SK-N-SH treated with all-trans-retinoic acid at 6 μM for 48 hours (cell line): ENCODE measurements around the gene PLCD4.

Source experiments
- ATAC-seq: fragments of 200-7000 bp; cut with Tn5 transposase; 3 replicates; pipeline ENCODE4 v1.9.1; 2020; ENCODE audit warnings: mild to moderate bottlenecking, moderate library complexity
- ARNTL ChIP-seq: fragments of 450-650 bp; formaldehyde crosslinking; IDR thresholded peaks from 2 replicates; pipeline ENCODE4 v1.5.0; 2020; ENCODE audit warnings: low read depth, mild to moderate bottlenecking, moderate library complexity, borderline replicate concordance
- BACH2 ChIP-seq: fragments of 250-450 bp; sonication (Bioruptor Pico); IDR thresholded peaks from 2 replicates; pipeline ENCODE4 v1.9.0; 2021; ENCODE audit warnings: mild to moderate bottlenecking, borderline replicate concordance
- CSDC2 ChIP-seq: fragments of 250-450 bp; sonication (Bioruptor Pico); IDR thresholded peaks from 2 replicates; pipeline ENCODE4 v1.5.0; 2020; ENCODE audit warnings: mild to moderate bottlenecking, moderate library complexity
- ESRRG ChIP-seq: fragments of 250-450 bp; sonication (Bioruptor Pico); IDR thresholded peaks from 2 replicates; pipeline ENCODE4 v1.6.1; 2021; ENCODE audit warnings: mild to moderate bottlenecking
- GLIS3 ChIP-seq: fragments of 250-450 bp; sonication (Bioruptor Pico); IDR thresholded peaks from 2 replicates; pipeline ENCODE4 v1.5.0; 2020; ENCODE audit warnings: mild to moderate bottlenecking, moderate library complexity
- ISL1 ChIP-seq: fragments of 250-450 bp; sonication (Bioruptor Pico); IDR thresholded peaks from 2 replicates; pipeline ENCODE4 v2.1.2; 2022; ENCODE audit warnings: mild to moderate bottlenecking, moderate library complexity
- OSR1 ChIP-seq: fragments of 250-450 bp; sonication (Bioruptor Pico); IDR thresholded peaks from 2 replicates; pipeline ENCODE4 v1.8.0; 2022; ENCODE audit warnings: moderate library complexity, mild to moderate bottlenecking, inconsistent platforms
- PPARA ChIP-seq: fragments of 250-450 bp; sonication (Bioruptor Pico); IDR thresholded peaks from 2 replicates; pipeline ENCODE4 v1.5.0; 2020; ENCODE audit warnings: mild to moderate bottlenecking, borderline replicate concordance
- RARB ChIP-seq: fragments of 250-450 bp; sonication (Bioruptor Pico); IDR thresholded peaks from 2 replicates; pipeline ENCODE4 v1.8.0; 2021; ENCODE audit warnings: mild to moderate bottlenecking, moderate library complexity
- SNAI2 ChIP-seq: fragments of 250-450 bp; sonication (Bioruptor Pico); IDR thresholded peaks from 2 replicates; pipeline ENCODE4 v1.5.0; 2020; ENCODE audit warnings: mild to moderate bottlenecking, moderate library complexity
- TCF4 ChIP-seq: fragments of 250-450 bp; sonication (Bioruptor Pico); IDR thresholded peaks from 2 replicates; pipeline ENCODE4 v1.8.0; 2021; ENCODE audit warnings: mild to moderate bottlenecking, moderate library complexity, borderline replicate concordance
- TOX ChIP-seq: fragments of 250-450 bp; sonication (Bioruptor Pico); IDR thresholded peaks from 2 replicates; pipeline ENCODE4 v1.8.0; 2021; ENCODE audit warnings: mild to moderate bottlenecking, moderate library complexity, borderline replicate concordance
- ZC3H10 ChIP-seq: fragments of 250-450 bp; sonication (Bioruptor Pico); IDR thresholded peaks from 2 replicates; pipeline ENCODE4 v1.5.1; 2021; ENCODE audit warnings: mild to moderate bottlenecking, moderate library complexity
- ZFP30 ChIP-seq: fragments of 450-650 bp; formaldehyde crosslinking; IDR thresholded peaks from 2 replicates; pipeline ENCODE4 v1.5.0; 2022; ENCODE audit warnings: mild to moderate bottlenecking, moderate library complexity
- ZNF565 ChIP-seq: fragments of 450-650 bp; formaldehyde crosslinking; conservative IDR thresholded peaks from 2 replicates; pipeline ENCODE4 v1.5.0; 2020; ENCODE audit warnings: low read depth, mild to moderate bottlenecking, moderate library complexity
- ZNF70 ChIP-seq: fragments of 450-650 bp; formaldehyde crosslinking; IDR thresholded peaks from 2 replicates; pipeline ENCODE4 v1.5.0; 2020; ENCODE audit warnings: mild to moderate bottlenecking, moderate library complexity
- TF ChIP-seq, protein P1 (sequence below): fragments of 250-450 bp; sonication (Bioruptor Pico); IDR thresholded peaks from 2 replicates; pipeline ENCODE4 v1.8.0; 2020; ENCODE audit warnings: mild to moderate bottlenecking, moderate library complexity, borderline replicate concordance
- TF ChIP-seq, protein P2 (sequence below): fragments of 250-450 bp; sonication (Bioruptor Pico); IDR thresholded peaks from 2 replicates; pipeline ENCODE4 v1.8.0; 2021; ENCODE audit warnings: low read depth, mild to moderate bottlenecking, moderate library complexity, borderline replicate concordance
- TF ChIP-seq, protein P3 (sequence below): fragments of 250-450 bp; sonication (Bioruptor Pico); IDR thresholded peaks from 2 replicates; pipeline ENCODE4 v1.5.1; 2020; ENCODE audit warnings: low read depth, mild to moderate bottlenecking, moderate library complexity
- TF ChIP-seq, protein P4 (sequence below): fragments of 250-450 bp; sonication (Bioruptor Pico); IDR thresholded peaks from 2 replicates; pipeline ENCODE4 v1.5.0; 2020; ENCODE audit warnings: mild to moderate bottlenecking, moderate library complexity

PLCD4 gene

DNA sequence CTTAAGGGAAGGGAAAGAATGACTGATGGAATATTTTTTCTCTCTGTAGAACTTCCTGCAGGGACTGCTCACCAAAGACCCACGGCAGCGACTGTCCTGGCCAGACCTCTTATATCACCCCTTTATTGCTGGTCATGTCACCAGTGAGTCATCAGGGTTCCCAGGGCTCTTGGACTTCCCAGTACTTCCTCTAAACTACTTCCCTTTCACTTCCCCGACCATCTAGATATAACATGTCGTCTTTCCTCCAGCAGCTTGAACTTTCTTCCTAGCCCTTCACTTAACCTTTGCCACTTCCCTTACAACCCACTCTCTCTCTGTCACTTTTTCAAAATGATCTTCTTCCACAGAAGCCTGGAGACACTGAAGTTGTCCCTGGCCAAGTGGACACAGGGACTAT lies 71.4 kb downstream of the PLCD4 start:
- TF ChIP-seq TOX (no peak), ZFP30 (no peak), PPARA (CRISPR knock-in tag) (no peak), ZC3H10 (CRISPR knock-in tag) (no peak), ISL1 (CRISPR knock-in tag) (no peak), TCF4 (CRISPR knock-in tag) (no peak)
- TF ChIP-seq, protein P1, sequence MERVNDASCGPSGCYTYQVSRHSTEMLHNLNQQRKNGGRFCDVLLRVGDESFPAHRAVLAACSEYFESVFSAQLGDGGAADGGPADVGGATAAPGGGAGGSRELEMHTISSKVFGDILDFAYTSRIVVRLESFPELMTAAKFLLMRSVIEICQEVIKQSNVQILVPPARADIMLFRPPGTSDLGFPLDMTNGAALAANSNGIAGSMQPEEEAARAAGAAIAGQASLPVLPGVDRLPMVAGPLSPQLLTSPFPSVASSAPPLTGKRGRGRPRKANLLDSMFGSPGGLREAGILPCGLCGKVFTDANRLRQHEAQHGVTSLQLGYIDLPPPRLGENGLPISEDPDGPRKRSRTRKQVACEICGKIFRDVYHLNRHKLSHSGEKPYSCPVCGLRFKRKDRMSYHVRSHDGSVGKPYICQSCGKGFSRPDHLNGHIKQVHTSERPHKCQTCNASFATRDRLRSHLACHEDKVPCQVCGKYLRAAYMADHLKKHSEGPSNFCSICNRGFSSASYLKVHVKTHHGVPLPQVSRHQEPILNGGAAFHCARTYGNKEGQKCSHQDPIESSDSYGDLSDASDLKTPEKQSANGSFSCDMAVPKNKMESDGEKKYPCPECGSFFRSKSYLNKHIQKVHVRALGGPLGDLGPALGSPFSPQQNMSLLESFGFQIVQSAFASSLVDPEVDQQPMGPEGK (CRISPR knock-in tag) = no peak
- TF ChIP-seq, protein P2, sequence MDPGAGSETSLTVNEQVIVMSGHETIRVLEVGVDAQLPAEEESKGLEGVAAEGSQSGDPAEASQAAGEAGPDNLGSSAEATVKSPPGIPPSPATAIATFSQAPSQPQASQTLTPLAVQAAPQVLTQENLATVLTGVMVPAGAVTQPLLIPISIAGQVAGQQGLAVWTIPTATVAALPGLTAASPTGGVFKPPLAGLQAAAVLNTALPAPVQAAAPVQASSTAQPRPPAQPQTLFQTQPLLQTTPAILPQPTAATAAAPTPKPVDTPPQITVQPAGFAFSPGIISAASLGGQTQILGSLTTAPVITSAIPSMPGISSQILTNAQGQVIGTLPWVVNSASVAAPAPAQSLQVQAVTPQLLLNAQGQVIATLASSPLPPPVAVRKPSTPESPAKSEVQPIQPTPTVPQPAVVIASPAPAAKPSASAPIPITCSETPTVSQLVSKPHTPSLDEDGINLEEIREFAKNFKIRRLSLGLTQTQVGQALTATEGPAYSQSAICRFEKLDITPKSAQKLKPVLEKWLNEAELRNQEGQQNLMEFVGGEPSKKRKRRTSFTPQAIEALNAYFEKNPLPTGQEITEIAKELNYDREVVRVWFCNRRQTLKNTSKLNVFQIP (CRISPR knock-in tag) = no peak
- TF ChIP-seq, protein P3, sequence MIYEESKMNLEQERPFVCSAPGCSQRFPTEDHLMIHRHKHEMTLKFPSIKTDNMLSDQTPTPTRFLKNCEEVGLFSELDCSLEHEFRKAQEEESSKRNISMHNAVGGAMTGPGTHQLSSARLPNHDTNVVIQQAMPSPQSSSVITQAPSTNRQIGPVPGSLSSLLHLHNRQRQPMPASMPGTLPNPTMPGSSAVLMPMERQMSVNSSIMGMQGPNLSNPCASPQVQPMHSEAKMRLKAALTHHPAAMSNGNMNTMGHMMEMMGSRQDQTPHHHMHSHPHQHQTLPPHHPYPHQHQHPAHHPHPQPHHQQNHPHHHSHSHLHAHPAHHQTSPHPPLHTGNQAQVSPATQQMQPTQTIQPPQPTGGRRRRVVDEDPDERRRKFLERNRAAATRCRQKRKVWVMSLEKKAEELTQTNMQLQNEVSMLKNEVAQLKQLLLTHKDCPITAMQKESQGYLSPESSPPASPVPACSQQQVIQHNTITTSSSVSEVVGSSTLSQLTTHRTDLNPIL (CRISPR knock-in tag) = no peak
- TF ChIP-seq, protein P4, sequence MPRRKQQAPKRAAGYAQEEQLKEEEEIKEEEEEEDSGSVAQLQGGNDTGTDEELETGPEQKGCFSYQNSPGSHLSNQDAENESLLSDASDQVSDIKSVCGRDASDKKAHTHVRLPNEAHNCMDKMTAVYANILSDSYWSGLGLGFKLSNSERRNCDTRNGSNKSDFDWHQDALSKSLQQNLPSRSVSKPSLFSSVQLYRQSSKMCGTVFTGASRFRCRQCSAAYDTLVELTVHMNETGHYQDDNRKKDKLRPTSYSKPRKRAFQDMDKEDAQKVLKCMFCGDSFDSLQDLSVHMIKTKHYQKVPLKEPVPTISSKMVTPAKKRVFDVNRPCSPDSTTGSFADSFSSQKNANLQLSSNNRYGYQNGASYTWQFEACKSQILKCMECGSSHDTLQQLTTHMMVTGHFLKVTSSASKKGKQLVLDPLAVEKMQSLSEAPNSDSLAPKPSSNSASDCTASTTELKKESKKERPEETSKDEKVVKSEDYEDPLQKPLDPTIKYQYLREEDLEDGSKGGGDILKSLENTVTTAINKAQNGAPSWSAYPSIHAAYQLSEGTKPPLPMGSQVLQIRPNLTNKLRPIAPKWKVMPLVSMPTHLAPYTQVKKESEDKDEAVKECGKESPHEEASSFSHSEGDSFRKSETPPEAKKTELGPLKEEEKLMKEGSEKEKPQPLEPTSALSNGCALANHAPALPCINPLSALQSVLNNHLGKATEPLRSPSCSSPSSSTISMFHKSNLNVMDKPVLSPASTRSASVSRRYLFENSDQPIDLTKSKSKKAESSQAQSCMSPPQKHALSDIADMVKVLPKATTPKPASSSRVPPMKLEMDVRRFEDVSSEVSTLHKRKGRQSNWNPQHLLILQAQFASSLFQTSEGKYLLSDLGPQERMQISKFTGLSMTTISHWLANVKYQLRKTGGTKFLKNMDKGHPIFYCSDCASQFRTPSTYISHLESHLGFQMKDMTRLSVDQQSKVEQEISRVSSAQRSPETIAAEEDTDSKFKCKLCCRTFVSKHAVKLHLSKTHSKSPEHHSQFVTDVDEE (CRISPR knock-in tag) = no peak
- no peak for ATAC-seq

DNA sequence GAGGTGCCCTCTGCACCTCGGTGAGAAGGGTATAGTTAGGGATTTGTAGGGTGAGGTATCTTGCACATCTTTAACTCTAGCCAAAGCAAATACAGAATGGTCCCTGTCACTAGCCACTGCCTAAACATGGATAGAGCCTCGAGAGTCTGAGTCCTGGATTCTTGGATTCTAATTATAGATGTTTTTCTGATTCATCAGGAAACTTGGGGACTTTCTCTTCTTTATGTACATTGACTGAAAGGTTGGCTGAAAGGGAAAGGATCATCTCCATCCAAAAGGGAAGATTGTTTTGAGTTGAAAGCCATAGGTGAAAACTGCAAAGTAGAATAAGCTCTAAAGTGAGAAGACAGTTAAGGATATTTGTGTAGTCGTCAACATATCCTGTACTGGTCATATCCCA lies 72.4 kb downstream of the PLCD4 start:
- ATAC-seq = no peak
- TF ChIP-seq, protein P2 (CRISPR knock-in tag) = no peak
- TF ChIP-seq RARB (no peak), SNAI2 (CRISPR knock-in tag) (no peak), CSDC2 (CRISPR knock-in tag) (no peak), ZNF565 (CRISPR knock-in tag) (no peak), GLIS3 (CRISPR knock-in tag) (no peak), ZC3H10 (CRISPR knock-in tag) (no peak), TOX (no peak), ESRRG (CRISPR knock-in tag) (no peak), ZNF70 (CRISPR knock-in tag) (no peak), ARNTL (no peak), OSR1 (CRISPR knock-in tag) (no peak), PPARA (CRISPR knock-in tag) (no peak), BACH2 (CRISPR knock-in tag) (no peak), ZFP30 (no peak), ISL1 (CRISPR knock-in tag) (no peak)
- TF ChIP-seq, protein P1 (CRISPR knock-in tag) = no peak
- TF ChIP-seq, protein P3 (CRISPR knock-in tag) = no peak
- TF ChIP-seq, protein P4 (CRISPR knock-in tag) = no peak
